PC-3 (cell line): ENCODE data around the gene TRIM62. TPM values are rescaled to one million over a fixed set of nuclear protein-coding genes. Genes with fewer than 3 reads are reported as not detected.

Experiments
- ATAC-seq: fragments of 200-7000 bp; cut with Tn5 transposase; 2 replicates; pipeline ENCODE4 v1.9.1; 2020; ENCODE audit warnings: mild to moderate bottlenecking, moderate library complexity
- BruUV-seq: library from RNA; stranded (reverse); fragments of 400-500 nt; replicated peaks from 2 replicates; lab custom pipeline; 2021; lab: Mats Ljungman, UMichigan
- CTCF ChIA-PET: fragments of 300-600 bp; sonication (Branson Sonifier 250); formaldehyde crosslinking; loops from one replicate; lab custom pipeline; 2022; ENCODE audit warnings: antibody characterized with exemption; lab: Charles Lee
- POLR2A ChIA-PET: fragments of 300-600 bp; sonication (Branson Sonifier 250); formaldehyde crosslinking; loops from one replicate; lab custom pipeline; 2022; ENCODE audit warnings: antibody characterized with exemption; ENCODE audit not compliant: unreplicated experiment; lab: Charles Lee
- DNase-seq: peaks from one replicate; pipeline ENCODE4 v3.0.0-alpha.2; 2015
- H2AFZ ChIP-seq: fragments of 300-600 bp; sonication (generic); 2 replicates; pipeline ENCODE4 v1.6.0; 2016; ENCODE audit warnings: antibody characterized with exemption, low read length
- H3F3A ChIP-seq: fragments of 300-600 bp; sonication (generic); one replicate; pipeline ENCODE4 v1.6.0; 2017; ENCODE audit warnings: antibody characterized with exemption, low read length, control low read depth, mild to moderate bottlenecking; ENCODE audit not compliant: unreplicated experiment
- H3K27ac ChIP-seq: fragments of 300-600 bp; sonication (generic); 2 replicates; pipeline ENCODE4 v1.5.1; 2016; ENCODE audit warnings: mild to moderate bottlenecking, low read length
- H3K27me3 ChIP-seq: fragments of 300-600 bp; sonication (generic); 2 replicates; pipeline ENCODE4 v1.6.1; 2016; ENCODE audit warnings: low read length, mixed read lengths
- H3K36me3 ChIP-seq: fragments of 300-600 bp; sonication (generic); 2 replicates; pipeline ENCODE4 v1.6.1; 2016; ENCODE audit warnings: low read depth, mixed run types, low read length, mixed read lengths
- H3K4me1 ChIP-seq: fragments of 300-600 bp; sonication (generic); 2 replicates; pipeline ENCODE4 v1.5.1; 2016; ENCODE audit warnings: low read length; ENCODE audit not compliant: insufficient read depth
- H3K4me2 ChIP-seq: fragments of 300-600 bp; sonication (generic); 2 replicates; pipeline ENCODE4 v1.6.0; 2016; ENCODE audit warnings: low read length
- H3K4me3 ChIP-seq: fragments of 300-600 bp; sonication (generic); 2 replicates; pipeline ENCODE4 v1.5.1; 2016; ENCODE audit warnings: mild to moderate bottlenecking, low read length, mixed read lengths
- H3K79me2 ChIP-seq: fragments of 300-600 bp; sonication (generic); 2 replicates; pipeline ENCODE4 v1.6.1; 2017; ENCODE audit warnings: low read length, mixed read lengths
- H3K9ac ChIP-seq: fragments of 300-600 bp; sonication (generic); 2 replicates; pipeline ENCODE4 v1.6.0; 2016; ENCODE audit warnings: mild to moderate bottlenecking, low read length
- H3K9me2 ChIP-seq: fragments of 300-600 bp; sonication (generic); replicated peaks from 2 replicates; pipeline ENCODE4 v1.6.1; 2016; ENCODE audit warnings: mixed run types, low read length, mixed read lengths
- H3K9me3 ChIP-seq: fragments of 300-600 bp; sonication (generic); 2 replicates; pipeline ENCODE4 v1.6.1; 2016; ENCODE audit warnings: low read length, mixed read lengths
- H4K20me1 ChIP-seq: fragments of 300-600 bp; sonication (generic); 2 replicates; pipeline ENCODE4 v1.6.1; 2016; ENCODE audit warnings: low read length, mixed read lengths
- EZH2 ChIP-seq: fragments of 300-600 bp; sonication (generic); IDR thresholded peaks from one replicate; pipeline ENCODE4 v1.6.1; 2017; ENCODE audit warnings: antibody characterized with exemption, mild to moderate bottlenecking, low read length; ENCODE audit not compliant: unreplicated experiment
- EZH2phosphoT487 ChIP-seq: fragments of 300-600 bp; sonication (generic); IDR thresholded peaks from 2 replicates; pipeline ENCODE4 v1.6.1; 2018; ENCODE audit warnings: mild to moderate bottlenecking, antibody characterized with exemption, low read length, borderline replicate concordance
- intact Hi-C: fragments of 100-400 bp; cut with micrococcal nuclease; formaldehyde crosslinking; loops from 2 replicates; pipeline ENCODE4 v1.9.0; 2023
- total RNA-seq: library from RNA; depleted of rRNA; stranded (reverse); fragments of >200 nt; gene quantifications from 2 replicates; pipeline ENCODE4 v1.2.3, GENCODE V29; 2014
- TF ChIP-seq, protein P1 (sequence below): fragments of 300-600 bp; sonication (generic); conservative IDR thresholded peaks from 2 replicates; pipeline ENCODE4 v1.5.1; 2017; ENCODE audit warnings: antibody characterized with exemption, low read depth, mild to moderate bottlenecking, low read length

The TRIM62 gene
- total RNA-seq, 1 experiment from 2014 or later: 3.9 TPM

DNA sequence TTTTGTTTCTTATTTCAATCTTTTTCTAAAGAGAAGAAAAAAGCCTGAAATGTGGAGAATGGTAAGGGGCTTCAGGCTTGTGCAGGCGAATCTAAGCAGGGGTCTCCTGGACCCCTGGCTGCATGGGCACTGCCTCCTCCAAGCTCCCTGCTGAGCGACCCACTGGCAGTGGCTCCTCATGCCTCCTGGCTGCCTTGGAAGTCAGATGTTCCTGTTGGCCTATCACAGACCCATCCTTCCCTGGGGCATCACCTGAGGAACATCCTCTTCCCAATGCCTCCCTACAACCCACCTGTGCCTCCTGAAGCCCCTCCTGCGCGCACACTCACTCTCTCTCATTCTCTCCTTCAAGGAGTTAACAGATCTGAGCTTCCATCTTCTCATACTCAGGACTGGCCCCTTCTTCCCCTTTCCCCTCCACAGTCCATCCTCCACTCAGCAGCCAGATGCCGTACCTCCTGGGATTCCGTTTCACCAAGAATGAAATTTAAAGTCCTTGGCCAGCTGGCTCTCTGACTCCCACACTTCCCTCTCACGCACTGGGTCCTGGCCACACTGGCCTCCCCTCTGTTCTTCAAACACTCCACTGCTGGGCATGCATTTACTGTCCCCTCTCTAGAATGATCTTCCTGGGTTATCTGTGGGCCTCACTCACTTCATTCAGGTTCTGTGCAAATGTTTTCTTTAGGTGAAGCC, 59.2 kb downstream of the TRIM62 start:
- Histone ChIP-seq H3K27ac (no peak overlapping the region), H4K20me1 (no peaks in the 10 kb centered on the region), H3K4me2 (no peak overlapping the region), H3K9ac (no peak overlapping the region), H3K9me2 (no peaks in the 10 kb centered on the region), H3K27me3 (no peaks in the 10 kb centered on the region), H3K36me3 (no peaks in the 10 kb centered on the region), H3K9me3 (no peaks in the 10 kb centered on the region), H3K79me2 (peaks cover 10% of the 10 kb centered on the region), H3K4me3 (no peak overlapping the region), H3K4me1 (peaks cover 19% of the 10 kb centered on the region), H2AFZ (no peak overlapping the region), H3F3A (no peaks in the 10 kb centered on the region)
- POLR2A ChIA-PET: no interaction called here
- intact Hi-C loops: no loop called here
- ATAC-seq (no peak), DNase-seq (no peak)
- CTCF ChIA-PET: no interaction called here
- TF ChIP-seq EZH2: no peak
- TF ChIP-seq, protein P1, sequence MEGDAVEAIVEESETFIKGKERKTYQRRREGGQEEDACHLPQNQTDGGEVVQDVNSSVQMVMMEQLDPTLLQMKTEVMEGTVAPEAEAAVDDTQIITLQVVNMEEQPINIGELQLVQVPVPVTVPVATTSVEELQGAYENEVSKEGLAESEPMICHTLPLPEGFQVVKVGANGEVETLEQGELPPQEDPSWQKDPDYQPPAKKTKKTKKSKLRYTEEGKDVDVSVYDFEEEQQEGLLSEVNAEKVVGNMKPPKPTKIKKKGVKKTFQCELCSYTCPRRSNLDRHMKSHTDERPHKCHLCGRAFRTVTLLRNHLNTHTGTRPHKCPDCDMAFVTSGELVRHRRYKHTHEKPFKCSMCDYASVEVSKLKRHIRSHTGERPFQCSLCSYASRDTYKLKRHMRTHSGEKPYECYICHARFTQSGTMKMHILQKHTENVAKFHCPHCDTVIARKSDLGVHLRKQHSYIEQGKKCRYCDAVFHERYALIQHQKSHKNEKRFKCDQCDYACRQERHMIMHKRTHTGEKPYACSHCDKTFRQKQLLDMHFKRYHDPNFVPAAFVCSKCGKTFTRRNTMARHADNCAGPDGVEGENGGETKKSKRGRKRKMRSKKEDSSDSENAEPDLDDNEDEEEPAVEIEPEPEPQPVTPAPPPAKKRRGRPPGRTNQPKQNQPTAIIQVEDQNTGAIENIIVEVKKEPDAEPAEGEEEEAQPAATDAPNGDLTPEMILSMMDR: no peak
- TF ChIP-seq EZH2phosphoT487: no peak
- BruUV-seq: no TSS peak

DNA sequence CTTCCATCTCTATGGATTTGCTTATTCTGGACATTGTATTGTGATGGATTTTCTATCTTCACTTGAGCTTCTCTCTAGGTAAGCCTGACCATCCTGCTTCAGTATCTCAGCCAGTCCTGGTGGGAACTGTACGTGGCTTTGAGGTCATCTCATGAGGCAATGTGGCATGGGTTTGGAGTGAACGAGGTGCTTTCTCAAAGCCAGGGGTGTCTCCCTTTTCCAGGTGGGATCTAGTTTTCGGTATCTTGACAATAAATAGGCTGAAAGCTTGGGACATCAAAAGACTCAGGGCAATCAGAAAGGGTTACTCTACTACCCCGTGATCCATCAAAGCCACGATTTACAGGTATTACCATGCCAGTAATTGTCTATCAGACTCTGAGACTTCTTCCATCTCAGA, 60.1 kb downstream of the TRIM62 start:
- H3K27ac ChIP-seq: no peak overlapping the region
- H3K4me1 ChIP-seq: peaks cover 19% of the 10 kb centered on the region
- ATAC-seq (no peak), DNase-seq (no peak)
- H3K4me3 ChIP-seq: no peak overlapping the region
- peaks cover 8% of the 10 kb centered on the region for H3K79me2 ChIP-seq
- no peak overlapping the region for H3K4me2 ChIP-seq
- no peaks in the 10 kb centered on the region for H3K27me3 ChIP-seq
- H3K9me3 ChIP-seq: no peaks in the 10 kb centered on the region
- intact Hi-C loops: no loop called here
- ChIA-PET CTCF (no interaction called here), POLR2A (no interaction called here)
- H3F3A ChIP-seq: no peaks in the 10 kb centered on the region
- H3K9ac ChIP-seq: no peak overlapping the region
- TF ChIP-seq EZH2 (no peak), EZH2phosphoT487 (no peak)
- TF ChIP-seq, protein P1: no peak
- no peak overlapping the region for H2AFZ ChIP-seq
- H3K36me3 ChIP-seq: no peaks in the 10 kb centered on the region
- BruUV-seq: no TSS peak
- no peaks in the 10 kb centered on the region for H3K9me2 ChIP-seq
- H4K20me1 ChIP-seq: no peaks in the 10 kb centered on the region

DNA sequence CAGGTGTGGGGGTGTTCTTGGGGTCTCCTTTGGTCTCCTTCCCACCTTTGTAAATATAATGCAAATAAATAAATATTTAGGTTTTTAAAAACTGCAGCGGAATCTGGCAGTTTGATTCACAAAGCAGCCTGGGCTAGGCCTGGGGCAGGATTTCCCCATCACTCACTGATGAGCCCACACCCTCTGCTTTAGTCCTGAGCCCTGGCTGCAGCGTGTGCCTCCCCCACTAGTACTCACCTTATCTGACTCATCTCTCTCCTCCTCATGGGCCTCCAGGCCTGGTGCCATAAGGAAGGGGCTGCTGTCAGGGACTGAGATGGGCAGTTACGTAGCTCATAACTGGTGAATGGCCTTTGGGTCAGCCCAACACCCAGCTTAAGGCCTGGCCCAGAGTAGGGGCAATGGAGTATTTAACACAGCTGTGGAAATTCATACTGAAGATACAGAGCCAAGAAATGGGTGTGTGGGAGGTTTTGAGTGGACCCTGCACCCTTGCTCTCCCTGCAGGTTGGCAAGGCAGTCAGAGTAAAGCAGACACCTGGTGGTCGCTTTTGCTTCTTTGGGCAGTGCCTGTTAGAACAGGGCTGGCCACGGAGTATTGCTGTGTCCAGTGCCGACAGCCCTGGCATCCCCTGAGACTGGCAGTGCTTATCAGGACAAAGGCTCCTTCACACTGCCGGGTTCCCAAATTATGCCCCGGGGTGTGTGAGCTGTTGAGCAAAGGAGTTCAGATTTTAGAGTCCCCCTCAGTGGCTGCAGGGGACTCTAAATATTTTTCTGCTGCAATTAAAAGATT, 61.2 kb downstream of the TRIM62 start:
- Histone ChIP-seq H3K9me2 (no peaks in the 10 kb centered on the region), H3F3A (no peaks in the 10 kb centered on the region), H3K4me3 (no peak overlapping the region), H3K79me2 (no peaks in the 10 kb centered on the region), H3K27ac (no peak overlapping the region), H3K9ac (no peak overlapping the region), H3K36me3 (no peaks in the 10 kb centered on the region), H2AFZ (no peak overlapping the region), H4K20me1 (no peaks in the 10 kb centered on the region), H3K27me3 (no peaks in the 10 kb centered on the region), H3K9me3 (no peaks in the 10 kb centered on the region), H3K4me1 (peaks cover 10% of the 10 kb centered on the region; the same call in 1 of the 2 replicates), H3K4me2 (no peak overlapping the region)
- intact Hi-C loops: no loop called here
- peak; percentile 69 for ATAC-seq
- POLR2A ChIA-PET: no interaction called here
- TF ChIP-seq, protein P1: no peak
- no peak for TF ChIP-seq EZH2phosphoT487
- no peak for TF ChIP-seq EZH2
- CTCF ChIA-PET: no interaction called here
- no TSS peak for BruUV-seq
- peak; percentile 58 for DNase-seq
